DND-41 (cell line): ENCODE data around the gene USP17L10.
"Not testable (repeated sequence)": the region's sequence is repeated elsewhere in the genome, so short reads cannot be mapped to it uniquely, and the experiment has no call there.

Source experiments
- ATAC-seq: fragments of 200-7000 bp; cut with Tn5 transposase; 3 replicates; pipeline ENCODE4 v1.9.1; 2021; ENCODE audit warnings: low read depth; ENCODE audit not compliant: insufficient read depth
- DNase-seq: peaks from one replicate; pipeline ENCODE4 v3.0.0-alpha.2; 2020
- H2AFZ ChIP-seq: 2 replicates; pipeline ENCODE4 v1.6.0; 2012; ENCODE audit warnings: low read depth, low read length
- H3K27ac ChIP-seq: 2 replicates; pipeline ENCODE4 v1.5.1; 2012; ENCODE audit warnings: low read length, inconsistent platforms
- H3K27me3 ChIP-seq: fragments of 200-600 bp; sonication (generic); 2 replicates; pipeline ENCODE4 v1.6.0; 2012; ENCODE audit warnings: low read length, mild to moderate bottlenecking, inconsistent platforms; ENCODE audit not compliant: insufficient read depth, poor library complexity
- H3K36me3 ChIP-seq: 2 replicates; pipeline ENCODE4 v1.5.1; 2012; ENCODE audit warnings: low read length, inconsistent platforms; ENCODE audit not compliant: insufficient read depth
- H3K4me1 ChIP-seq: 2 replicates; pipeline ENCODE4 v1.5.1; 2012; ENCODE audit warnings: mild to moderate bottlenecking, low read length; ENCODE audit not compliant: insufficient read depth
- H3K4me2 ChIP-seq: 2 replicates; pipeline ENCODE4 v1.6.0; 2012; ENCODE audit warnings: mild to moderate bottlenecking, moderate library complexity, low read length, inconsistent platforms; ENCODE audit not compliant: insufficient read depth
- H3K4me3 ChIP-seq, 2 experiments: fragments of 200-600 bp in 1 of 2; shearing (Covaris generic) in 1 of 2; 2 replicates each; pipeline ENCODE4 v1.5.1; 2012 to 2016; ENCODE audit warnings: inconsistent platforms in 2 of 2, low read length in 2 of 2, mild to moderate bottlenecking in 2 of 2, low read depth in 1 of 2, moderate library complexity in 1 of 2
- H3K79me2 ChIP-seq: 2 replicates; pipeline ENCODE4 v1.6.0; 2012; ENCODE audit warnings: low read length, inconsistent platforms; ENCODE audit not compliant: insufficient read depth
- H3K9ac ChIP-seq: 2 replicates; pipeline ENCODE4 v1.6.0; 2012; ENCODE audit warnings: low read depth, mild to moderate bottlenecking, inconsistent platforms, low read length, moderate library complexity
- H3K9me3 ChIP-seq: 2 replicates; pipeline ENCODE4 v1.5.1; 2012; ENCODE audit warnings: low read length, moderate library complexity, mild to moderate bottlenecking, inconsistent platforms; ENCODE audit not compliant: insufficient read depth, severe bottlenecking
- H4K20me1 ChIP-seq: 2 replicates; pipeline ENCODE4 v1.6.0; 2012; ENCODE audit warnings: low read length; ENCODE audit not compliant: insufficient read depth

USP17L10 gene

DNA sequence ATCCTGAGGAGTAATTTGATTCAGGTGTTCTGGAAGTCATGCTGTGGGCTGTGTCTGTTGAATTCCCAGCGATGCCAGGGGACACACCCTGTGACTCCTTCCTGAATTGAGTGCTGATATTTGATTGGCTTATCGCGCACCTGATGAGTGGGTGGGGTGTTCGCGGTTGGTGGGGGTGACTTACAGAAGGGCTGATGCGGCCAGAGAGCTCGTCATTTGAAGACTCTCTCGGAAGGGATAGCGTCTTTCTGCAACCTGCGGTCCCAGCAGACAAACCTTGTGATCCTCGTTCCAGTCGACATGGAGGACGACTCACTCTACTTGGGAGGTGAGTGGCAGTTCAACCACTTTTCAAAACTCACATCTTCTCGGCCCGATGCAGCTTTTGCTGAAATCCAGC, 23.6 kb downstream of the USP17L10 start, which contains the start of gene USP17L15:
Gene USP17L15, plus strand, starts transcription at position 301 of the 400 bp plus-strand sequence. Its CDS starts 0 bp downstream, at position 301.
- not testable (repeated sequence) for H3K9ac ChIP-seq, H2AFZ ChIP-seq, H3K36me3 ChIP-seq, H3K4me1 ChIP-seq, H3K27me3 ChIP-seq, H3K4me2 ChIP-seq, H3K9me3 ChIP-seq, H3K27ac ChIP-seq, DNase-seq, H3K79me2 ChIP-seq, H3K4me3 ChIP-seq, ATAC-seq, H4K20me1 ChIP-seq

DNA sequence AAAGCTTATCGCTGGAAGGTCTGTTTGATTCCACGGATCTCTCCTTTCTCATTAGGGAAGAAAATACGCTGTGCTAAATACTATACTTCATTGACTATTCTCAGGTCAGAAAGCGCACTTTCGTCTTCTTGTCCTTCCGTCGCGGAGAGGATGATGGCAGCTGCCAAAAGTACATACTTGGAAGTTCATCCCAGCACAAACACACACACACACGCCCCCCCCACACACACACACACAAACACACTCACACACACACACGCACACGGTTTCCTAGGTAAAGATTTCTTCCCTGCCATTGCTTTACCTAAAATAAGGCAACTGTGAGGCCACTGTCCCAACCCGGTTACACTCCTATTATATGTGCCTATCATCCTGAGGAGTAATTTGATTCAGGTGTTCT, 28.0 kb downstream of the USP17L10 start:
- not testable (repeated sequence) for DNase-seq, H3K36me3 ChIP-seq, H3K27ac ChIP-seq, H3K9ac ChIP-seq, ATAC-seq, H3K27me3 ChIP-seq, H3K4me3 ChIP-seq, H4K20me1 ChIP-seq, H3K9me3 ChIP-seq, H3K79me2 ChIP-seq, H2AFZ ChIP-seq, H3K4me2 ChIP-seq, H3K4me1 ChIP-seq

DNA sequence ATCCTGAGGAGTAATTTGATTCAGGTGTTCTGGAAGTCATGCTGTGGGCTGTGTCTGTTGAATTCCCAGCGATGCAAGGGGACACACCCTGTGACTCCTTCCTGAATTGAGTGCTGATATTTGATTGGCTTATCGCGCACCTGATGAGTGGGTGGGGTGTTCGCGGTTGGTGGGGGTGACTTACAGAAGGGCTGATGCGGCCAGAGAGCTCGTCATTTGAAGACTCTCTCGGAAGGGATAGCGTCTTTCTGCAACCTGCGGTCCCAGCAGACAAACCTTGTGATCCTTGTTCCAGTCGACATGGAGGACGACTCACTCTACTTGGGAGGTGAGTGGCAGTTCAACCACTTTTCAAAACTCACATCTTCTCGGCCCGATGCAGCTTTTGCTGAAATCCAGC, 33.1 kb downstream of the USP17L10 start, which contains the start of gene USP17L17:
Gene USP17L17, plus strand, starts transcription at position 301 of the 400 bp plus-strand sequence. Its CDS starts 0 bp downstream, at position 301.
- not testable (repeated sequence) for H3K4me1 ChIP-seq, H3K79me2 ChIP-seq, H3K9ac ChIP-seq, H3K4me2 ChIP-seq, H3K27ac ChIP-seq, DNase-seq, H3K36me3 ChIP-seq, H3K9me3 ChIP-seq, ATAC-seq, H4K20me1 ChIP-seq, H3K4me3 ChIP-seq, H2AFZ ChIP-seq, H3K27me3 ChIP-seq

DNA sequence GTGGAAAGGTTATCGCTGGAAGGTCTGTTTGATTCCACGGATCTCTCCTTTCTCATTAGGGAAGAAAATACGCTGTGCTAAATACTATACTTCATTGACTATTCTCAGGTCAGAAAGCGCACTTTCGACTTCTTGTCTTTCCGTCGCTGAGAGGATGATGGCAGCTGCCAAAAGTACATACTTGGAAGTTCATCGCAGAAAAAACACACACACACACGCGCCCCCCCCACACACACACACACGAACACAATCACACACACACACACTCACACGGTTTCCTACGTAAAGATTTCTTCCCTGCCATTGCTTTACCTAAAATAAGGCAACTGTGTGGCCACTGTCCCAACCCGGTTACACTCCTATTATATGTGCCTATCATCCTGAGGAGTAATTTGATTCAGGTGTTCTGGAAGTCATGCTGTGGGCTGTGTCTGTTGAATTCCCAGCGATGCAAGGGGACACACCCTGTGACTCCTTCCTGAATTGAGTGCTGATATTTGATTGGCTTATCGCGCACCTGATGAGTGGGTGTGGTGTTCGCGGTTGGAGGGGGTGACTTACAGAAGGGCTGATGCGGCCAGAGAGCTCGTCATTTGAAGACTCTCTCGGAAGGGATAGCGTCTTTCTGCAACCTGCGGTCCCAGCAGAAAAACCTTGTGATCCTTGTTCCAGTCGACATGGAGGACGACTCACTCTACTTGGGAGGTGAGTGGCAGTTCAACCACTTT, 37.7 kb downstream of the USP17L10 start, which contains the start of gene USP17L18:
Gene USP17L18, plus strand, starts transcription at position 678 of the 728 bp plus-strand sequence. Its CDS starts 0 bp downstream, at position 678.
- not testable (repeated sequence) for H3K9me3 ChIP-seq, ATAC-seq, H3K27me3 ChIP-seq, H3K27ac ChIP-seq, DNase-seq, H3K36me3 ChIP-seq, H3K4me1 ChIP-seq, H3K79me2 ChIP-seq, H4K20me1 ChIP-seq, H3K4me3 ChIP-seq, H3K9ac ChIP-seq, H3K4me2 ChIP-seq, H2AFZ ChIP-seq

DNA sequence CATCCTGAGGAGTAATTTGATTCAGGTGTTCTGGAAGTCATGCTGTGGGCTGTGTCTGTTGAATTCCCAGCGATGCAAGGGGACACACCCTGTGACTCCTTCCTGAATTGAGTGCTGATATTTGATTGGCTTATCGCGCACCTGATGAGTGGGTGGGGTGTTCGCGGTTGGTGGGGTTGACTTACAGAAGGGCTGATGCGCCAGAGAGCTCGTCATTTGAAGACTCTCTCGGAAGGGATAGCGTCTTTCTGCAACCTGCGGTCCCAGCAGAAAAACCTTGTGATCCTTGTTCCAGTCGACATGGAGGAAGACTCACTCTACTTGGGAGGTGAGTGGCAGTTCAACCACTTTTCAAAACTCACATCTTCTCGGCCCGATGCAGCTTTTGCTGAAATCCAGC, 42.6 kb downstream of the USP17L10 start, which contains the start of gene USP17L19:
Gene USP17L19, plus strand, starts transcription at position 301 of the 400 bp plus-strand sequence. Its CDS starts 0 bp downstream, at position 301.
- not testable (repeated sequence) for H3K4me2 ChIP-seq, H2AFZ ChIP-seq, DNase-seq, H3K9ac ChIP-seq, H3K4me3 ChIP-seq, H3K9me3 ChIP-seq, H3K4me1 ChIP-seq, H3K27ac ChIP-seq, ATAC-seq, H3K27me3 ChIP-seq, H3K36me3 ChIP-seq, H4K20me1 ChIP-seq, H3K79me2 ChIP-seq

DNA sequence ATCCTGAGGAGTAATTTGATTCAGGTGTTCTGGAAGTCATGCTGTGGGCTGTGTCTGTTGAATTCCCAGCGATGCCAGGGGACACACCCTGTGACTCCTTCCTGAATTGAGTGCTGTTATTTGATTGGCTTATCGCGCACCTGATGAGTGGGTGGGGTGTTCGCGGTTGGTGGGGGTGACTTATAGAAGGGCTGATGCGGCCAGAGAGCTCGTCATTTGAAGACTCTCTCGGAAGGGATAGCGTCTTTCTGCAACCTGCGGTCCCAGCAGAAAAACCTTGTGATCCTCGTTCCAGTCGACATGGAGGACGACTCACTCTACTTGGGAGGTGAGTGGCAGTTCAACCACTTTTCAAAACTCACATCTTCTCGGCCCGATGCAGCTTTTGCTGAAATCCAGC, 47.4 kb downstream of the USP17L10 start, which contains the start of gene USP17L20:
Gene USP17L20, plus strand, starts transcription at position 301 of the 400 bp plus-strand sequence. Its CDS starts 0 bp downstream, at position 301.
- H3K36me3 ChIP-seq, H3K4me1 ChIP-seq, H3K27ac ChIP-seq, H3K9ac ChIP-seq, DNase-seq, ATAC-seq, H3K9me3 ChIP-seq, H3K4me2 ChIP-seq, H2AFZ ChIP-seq, H4K20me1 ChIP-seq, H3K27me3 ChIP-seq, H3K79me2 ChIP-seq, H3K4me3 ChIP-seq: not testable (repeated sequence)
